HG03159 (cell line): Measurements from ENCODE around the gene NECAB3.
"Not testable (repeated sequence)": the region's sequence is repeated elsewhere in the genome, so short reads cannot be mapped to it uniquely, and the experiment has no call there.

ENCODE experiments used
- ATAC-seq: cut with Tn5 transposase; IDR thresholded peaks from one replicate; pipeline ENCODE4 v1.9.1; 2021; ENCODE audit warnings: mild to moderate bottlenecking, moderate library complexity; ENCODE audit not compliant: unreplicated experiment

NECAB3 gene, protein sequence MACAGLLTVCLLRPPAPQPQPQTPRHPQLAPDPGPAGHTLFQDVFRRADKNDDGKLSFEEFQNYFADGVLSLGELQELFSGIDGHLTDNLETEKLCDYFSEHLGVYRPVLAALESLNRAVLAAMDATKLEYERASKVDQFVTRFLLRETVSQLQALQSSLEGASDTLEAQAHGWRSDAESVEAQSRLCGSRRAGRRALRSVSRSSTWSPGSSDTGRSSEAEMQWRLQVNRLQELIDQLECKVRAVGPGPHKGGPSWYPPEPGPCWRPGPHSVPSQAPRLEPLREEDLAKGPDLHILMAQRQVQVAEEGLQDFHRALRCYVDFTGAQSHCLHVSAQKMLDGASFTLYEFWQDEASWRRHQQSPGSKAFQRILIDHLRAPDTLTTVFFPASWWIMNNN

DNA sequence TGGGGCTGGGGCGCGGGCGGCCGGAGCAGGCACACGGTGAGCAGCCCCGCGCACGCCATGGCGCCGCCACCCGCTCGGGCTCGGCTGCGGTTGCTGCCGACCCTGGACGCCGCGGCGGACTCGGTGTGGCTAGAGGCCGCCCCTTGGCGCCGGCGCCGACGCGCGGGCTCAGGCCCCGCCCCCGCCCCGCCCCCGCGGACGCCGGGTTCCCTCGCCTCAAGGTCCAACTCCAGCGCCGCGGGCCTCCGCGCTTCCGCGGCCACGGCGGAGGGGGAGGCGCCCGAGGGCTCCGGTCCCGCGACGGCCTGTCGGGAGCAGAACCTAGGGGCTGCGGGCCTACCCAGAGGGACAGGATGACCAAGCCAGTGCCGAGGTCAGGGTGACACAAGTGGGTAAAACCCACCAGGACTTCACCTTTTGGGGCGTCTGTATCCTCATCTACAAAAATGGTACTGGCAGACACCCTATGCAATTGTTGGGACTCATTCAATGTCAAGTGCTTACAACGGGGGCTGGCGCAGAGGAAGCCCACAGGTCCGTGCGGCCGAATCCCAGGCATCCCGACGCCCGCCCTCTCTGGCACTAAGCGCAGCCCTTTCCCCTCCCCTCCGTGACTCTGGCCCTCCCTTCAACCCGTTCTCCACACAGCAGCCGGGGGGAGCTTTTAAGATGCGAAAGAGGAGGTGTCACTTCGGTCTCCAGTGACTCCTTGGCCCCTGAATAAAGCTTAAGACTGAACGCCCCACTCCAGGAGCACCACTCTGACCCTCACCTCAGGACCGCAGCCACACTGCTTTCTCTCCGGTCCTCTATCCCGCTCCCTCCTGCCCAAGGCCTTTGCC, at the start of gene NECAB3:
NECAB3 (minus strand) TSS at position 135 of the 842 bp plus-strand sequence; CDS start at position 59, 76 bp downstream.
- peak; percentile 58 for ATAC-seq

DNA sequence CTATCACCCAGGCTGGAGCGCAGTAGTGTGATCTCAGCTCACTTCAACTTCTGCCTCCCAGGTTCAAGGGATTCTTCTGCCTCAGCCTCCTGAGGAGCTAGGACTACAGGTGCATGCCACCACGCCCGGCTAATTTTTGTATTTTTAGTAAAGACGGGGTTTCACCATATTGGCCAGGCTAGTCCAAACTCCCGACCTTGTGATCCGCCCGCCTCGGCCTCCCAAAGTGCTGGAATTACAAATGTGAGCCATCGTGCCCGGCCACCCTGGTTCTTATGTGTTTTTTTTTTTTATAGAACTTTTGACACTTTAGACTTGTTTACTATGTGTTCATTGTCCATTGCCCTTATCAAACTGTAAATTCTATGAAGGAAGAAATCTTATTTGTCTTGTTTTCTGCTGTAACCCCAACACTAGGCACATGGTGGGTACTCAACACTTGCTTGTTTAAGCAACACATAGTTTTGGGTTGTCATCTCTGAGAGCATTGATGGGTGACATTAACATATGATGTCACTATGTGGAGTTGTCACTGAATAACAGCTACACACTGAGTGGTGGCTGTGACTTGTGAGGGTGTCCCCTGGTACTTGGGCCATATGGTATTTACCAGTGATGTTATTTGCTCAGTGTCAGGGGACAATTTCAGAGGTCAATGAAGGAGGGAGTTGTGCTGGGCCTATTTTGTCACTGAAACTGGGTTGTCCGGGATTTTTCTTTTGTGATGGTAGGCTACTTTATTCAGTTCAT, 47.3 kb upstream of the NECAB3 start:
- no peak for ATAC-seq

DNA sequence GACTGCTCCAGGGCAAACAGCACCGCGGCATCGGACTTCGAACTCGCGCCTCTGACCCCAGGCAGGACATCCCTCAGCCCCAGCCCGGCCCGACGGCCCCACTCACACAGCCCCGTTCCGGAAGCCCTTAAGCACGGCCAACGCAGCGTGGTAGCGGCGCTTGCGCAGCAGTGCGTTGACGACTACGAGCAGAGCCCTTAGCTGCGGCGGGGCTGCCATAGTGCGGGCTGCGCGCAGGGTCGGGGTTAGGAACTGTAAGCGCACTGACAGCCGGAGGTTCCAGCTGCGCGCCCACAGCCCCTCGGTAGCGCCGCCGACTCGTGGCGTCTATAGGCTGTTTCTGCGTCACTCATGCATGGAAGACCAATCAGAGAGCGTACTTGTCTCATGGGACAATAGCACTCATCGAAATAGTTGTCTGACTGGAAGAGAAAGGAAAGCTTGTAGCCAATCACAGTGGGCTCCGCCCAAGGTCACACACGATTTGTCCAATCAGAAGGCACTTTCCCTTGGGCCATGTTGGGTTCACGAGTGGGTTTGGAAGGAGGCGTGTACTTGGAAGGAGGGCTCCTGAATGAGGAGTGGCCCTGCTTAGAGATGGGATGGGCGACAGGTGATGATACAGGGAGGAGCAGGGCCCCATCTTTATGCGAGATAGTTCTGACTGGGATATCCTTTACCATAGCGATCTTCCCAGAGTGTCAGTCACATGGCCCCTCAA, 45.9 kb upstream of the NECAB3 start, which contains the start of gene PXMP4:
PXMP4 (minus strand) TSS at position 322 of the 721 bp plus-strand sequence; CDS start at position 219, 103 bp downstream.
- peak; percentile 96 for ATAC-seq

DNA sequence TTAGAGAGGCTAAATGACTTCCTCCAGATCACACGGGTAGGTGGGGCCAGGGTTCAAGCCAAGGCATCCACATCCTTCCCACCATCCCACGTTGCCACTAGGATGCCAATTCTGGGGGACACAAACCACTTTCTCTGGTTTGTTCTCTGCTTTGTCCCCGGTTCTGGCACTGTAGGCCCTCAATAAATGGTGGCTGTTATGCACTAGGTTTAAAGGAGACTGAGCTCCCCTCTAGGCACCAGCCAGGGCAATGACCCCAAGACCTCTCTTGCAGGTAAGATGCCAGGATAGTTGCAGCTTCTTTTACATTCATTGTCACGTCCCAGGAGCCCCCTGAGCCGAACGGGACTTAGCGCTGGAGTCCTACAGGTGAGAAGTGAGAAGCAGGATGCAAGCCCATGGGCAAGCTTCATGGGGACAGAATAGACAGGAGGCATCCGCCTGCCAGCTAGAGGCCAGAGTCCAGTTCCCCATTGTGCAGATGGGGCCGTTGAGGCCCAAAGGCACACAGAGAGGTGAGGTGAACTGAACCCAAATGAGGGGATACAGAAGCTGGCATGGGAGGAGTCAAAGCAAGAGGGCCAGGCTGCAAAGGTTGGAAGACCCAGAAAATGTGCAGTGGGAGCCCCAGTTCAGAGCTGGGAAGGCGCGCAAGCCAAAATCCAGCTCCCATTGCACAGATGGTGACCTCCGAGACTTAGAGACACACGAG, 45.2 kb upstream of the NECAB3 start:
- ATAC-seq, result no peak

DNA sequence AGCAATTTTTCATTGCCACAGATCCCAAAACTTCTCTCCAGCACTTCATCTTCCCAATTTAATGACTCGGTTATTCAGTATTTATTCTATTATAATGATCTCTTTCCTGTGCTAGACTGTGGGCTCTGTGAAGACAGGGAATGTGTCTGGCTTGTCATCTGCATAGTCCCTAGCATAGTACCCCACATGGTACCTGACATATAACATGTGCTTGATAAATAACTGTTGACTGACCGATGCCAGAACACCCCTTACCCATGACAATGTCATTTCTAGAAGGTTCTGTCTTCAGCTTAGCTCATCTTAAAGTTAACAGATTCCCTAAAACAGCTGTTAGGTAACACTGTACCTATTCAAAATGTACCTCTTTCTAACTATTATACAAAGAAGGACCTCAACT, 42.3 kb upstream of the NECAB3 start:
- no peak for ATAC-seq

DNA sequence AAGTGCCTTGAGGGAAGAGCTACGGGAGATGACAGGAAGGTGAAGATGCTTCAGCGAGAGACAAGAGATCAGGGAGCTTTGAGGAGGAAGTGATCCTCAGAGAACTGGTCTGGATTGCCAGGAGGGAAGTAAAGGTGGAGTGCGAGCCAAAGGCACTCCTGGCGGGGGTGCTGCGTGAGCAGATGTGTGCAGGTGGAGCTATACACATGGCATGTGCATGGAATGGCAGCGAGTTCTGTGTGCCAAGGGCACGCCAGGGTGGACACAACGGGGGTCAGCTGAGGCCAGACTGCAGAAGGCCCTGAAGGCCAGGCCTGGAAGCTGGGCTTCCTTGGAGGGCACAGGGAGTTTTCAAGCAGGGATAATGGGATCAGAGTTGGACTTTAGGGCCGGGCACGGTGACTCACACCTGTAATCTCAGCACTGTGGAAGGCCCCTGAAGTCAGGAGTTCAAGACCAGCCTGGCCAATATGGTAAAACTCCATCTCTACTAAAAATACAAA, 39.7 kb upstream of the NECAB3 start:
- no peak for ATAC-seq

DNA sequence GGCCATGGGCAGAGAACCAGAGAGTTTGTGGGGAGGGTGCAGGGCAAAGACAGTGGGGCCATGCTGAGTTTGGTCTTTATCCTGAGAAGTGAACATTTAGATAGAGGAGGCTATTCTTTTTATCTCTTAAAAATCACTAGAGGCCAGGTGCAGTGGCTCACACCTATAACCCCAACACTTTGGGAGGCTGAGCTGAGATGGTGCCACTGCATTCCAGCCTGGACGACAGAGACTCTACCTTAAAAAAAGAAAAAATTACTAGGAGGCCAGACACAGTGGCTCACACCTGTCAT, 37.2 kb upstream of the NECAB3 start:
- no peak for ATAC-seq

DNA sequence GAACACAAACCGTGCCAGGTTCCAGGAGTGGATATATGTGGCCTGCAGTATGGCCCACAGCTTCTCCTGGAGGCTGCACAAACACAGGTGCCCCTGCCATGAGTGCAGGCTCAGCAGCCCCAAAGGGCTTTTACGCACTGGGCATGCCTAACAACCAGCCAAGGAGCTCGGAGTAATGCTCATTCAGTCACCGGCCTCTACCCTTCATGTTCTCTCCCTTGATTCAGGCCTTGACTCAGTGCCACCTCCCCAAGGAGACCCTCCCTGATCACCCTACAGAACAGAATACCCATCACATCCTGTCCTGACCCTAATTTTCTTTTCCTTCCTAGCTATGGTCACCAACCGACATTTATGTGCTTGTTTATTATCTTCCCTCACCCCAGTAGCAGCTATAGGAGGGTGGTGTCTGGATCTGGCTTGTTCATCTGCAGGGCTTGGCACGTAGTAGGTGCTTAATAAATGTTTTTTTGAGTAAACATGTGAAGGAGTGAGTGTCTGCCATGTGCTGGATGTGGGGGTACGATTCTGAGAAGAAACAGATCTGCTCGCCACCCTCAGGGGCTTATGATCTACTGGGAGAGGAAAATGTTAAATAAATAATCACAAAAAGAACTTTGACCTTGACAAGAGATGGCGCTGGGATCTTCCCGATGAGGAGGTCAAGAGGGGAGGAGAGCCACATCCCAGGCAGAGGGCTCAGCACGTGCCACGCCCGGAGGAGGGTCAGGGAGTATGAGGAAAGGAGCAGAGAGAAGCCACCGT, 36.6 kb upstream of the NECAB3 start:
- no peak for ATAC-seq

DNA sequence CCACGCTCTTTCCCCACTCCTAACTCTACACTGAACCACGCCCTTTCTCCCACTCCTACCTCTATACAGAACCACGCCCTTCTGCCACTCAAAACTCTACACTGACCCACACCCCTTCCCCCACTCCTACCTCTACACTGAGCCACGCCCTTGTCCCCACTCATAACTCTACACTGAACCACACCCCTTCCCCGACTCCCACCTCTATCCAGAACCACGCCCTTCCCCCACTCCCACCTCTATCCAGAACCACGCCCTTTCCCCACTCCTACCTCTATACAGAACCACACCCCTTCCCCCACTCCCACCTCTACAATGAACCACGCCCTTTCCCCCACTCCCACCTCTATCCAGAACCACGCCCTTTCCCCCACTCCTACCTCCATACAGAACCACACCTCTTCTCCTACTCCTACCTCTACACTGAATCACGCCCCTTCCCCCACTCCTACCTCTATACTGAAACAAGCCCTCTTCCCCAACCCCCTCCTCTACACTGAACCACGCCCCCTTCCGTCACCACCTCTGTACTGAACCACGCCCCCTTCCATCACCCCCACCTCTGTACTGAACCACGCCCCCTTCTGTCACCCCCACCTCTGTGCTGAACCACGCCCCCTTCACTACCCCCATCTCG, 35.8 kb upstream of the NECAB3 start:
- ATAC-seq, result no peak

DNA sequence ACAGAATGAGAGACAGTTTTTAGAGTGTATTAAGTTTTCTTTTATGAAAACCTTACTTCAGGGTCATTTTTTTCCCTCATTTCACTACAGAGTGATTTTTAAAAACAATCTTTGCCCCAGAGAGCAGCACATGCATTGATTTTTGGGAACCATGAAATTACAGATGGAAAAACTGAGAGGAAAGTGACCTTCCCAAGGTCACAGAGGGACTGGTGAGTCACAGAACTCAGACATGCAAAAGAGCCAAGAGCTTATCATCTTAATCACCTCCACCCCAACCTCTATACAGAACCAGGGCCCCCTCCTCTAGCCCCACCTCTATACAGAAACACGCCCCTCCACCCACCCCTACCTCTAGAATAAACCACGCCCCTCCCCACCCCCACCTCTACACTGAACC, 35.2 kb upstream of the NECAB3 start:
- ATAC-seq, result no peak

DNA sequence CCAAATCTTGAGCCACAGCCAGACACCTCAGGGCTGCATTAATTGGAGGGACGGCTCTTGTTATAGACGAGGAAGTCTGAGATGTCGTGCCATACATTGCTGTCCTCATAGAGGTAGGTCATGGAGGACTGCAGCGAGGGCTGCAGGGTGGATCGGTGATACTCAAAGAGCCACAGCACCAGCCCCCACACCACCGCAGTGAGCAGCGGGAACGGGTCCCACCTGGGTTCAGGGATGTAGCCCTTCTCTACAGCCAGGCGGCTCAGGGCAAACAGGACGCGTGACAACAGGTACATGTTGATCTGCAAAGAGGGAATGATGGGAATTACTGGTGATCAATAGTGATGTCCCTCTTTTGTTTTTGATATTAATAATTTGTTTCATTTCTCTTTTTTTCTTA, 33.4 kb upstream of the NECAB3 start:
- ATAC-seq, result no peak

DNA sequence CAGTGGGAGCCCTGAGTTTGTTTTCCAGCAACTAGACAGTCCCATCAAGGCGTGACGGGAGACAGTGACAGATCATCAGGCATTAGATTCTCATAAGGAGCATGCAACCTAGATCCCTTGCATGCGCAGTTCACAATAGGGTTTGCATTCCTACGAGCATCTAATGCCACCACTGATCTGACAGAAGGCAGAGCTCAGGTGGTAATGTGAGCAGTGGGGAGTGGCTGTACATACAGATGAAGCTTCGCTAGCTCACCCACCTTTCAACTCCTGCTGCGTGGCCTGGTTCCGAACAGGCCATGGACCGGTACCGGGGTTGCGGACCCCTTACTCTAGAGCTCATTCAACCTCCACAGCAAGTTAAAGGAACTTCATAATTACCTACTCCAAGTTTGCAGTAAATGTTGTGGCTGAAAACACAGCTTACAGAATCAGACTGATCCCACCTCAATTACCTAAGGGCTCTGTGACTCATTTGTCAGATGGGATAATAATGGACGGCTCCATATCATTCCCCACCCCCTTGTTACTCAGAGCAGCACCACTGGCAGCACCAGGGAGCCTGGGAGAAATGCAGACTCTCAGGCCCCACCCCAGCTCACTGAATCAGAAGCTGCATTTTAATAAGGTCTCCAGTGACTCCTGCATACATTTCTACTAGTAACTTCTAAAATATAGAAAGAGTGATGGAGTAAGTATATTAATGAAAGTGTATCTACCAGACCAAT, 30.1 kb upstream of the NECAB3 start:
- ATAC-seq, result no peak

DNA sequence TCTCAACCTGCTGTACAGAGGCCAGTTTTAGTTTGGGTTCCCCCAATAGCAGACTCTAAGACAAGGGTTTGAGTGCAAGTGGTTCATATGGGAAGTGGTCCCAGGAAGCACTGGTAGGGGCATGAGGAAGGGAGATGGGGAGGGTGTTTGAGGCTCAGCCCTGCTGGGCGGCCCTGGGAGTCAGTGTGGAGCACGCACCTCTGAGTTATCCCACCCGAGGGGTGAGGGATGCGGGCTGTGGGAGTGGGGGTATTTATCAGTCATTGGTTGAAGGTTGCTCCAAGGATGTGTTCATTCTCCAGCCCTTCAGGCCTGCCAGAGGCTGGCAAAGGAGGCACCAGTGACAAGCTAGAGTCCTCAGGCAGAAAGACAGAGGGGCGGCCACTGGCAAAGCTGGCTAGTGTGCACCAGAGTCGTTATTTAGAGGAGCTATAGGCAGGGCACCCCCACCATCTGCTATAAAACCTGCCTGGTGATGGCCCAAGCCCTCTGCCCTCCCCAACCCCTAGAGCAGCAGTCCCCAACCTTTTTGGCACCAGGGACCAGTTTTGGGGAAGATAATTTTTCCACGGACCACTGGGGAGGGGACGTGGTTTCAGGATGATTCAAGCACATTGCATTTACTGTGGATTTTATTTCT, 29.4 kb upstream of the NECAB3 start:
- no peak for ATAC-seq

DNA sequence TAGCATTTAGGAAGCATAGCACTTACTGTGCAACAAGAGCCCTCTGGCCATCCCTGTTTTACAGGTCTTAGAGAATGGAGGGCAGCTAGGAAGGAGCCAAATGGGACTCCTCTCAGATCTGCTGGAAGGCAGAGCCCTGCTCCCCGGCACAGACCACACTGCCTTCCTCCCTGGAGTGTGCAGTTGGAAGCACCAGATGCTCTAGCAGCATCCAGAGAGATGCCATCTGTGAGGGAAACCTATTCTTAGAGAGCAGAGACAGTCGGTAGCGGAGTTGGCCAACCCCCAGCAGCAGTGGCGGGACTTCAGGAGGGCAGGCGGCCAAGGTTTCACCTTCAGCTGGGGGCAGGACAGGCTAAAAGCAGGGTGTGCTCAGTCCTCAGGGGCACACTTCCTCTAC, 28.6 kb upstream of the NECAB3 start:
- no peak for ATAC-seq

DNA sequence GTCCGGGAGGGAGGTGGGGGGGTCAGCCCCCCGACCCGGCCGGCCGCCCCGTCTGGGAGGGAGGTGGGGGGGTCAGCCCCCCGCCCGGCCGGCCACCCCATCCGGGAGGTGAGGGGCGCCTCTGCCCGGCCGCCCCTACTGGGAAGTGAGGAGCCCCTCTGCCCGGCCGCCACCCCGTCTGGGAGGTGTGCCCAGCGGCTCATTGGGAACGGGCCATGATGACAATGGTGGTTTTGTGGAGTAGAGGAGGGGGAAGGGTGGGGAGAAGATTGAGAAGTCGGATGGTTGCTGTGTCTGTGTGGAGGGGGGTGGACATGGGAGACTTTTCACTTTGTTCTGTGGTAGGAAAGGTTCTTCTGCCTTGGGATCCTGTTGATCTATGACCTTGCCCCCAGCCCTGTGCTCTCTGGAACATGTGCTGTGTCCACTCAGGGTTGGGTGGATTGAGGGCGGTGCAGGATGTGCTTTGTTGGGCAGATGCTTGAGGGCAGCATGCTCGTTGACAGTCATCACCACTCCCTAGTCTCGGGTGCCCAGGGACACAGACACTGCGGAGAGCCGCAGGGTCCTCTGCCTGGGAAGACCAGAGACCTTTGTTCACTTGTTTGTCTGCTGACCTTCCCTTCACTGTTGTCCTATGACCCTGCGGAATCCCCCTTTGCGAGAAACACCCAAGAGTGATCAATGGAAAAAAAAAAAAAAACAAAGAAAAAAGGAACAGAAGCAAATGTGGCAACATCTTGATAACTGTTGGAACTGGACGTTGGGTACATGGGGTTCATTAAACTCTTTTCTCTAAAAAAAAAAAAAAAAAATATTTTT, 27.6 kb upstream of the NECAB3 start:
- no peak for ATAC-seq

DNA sequence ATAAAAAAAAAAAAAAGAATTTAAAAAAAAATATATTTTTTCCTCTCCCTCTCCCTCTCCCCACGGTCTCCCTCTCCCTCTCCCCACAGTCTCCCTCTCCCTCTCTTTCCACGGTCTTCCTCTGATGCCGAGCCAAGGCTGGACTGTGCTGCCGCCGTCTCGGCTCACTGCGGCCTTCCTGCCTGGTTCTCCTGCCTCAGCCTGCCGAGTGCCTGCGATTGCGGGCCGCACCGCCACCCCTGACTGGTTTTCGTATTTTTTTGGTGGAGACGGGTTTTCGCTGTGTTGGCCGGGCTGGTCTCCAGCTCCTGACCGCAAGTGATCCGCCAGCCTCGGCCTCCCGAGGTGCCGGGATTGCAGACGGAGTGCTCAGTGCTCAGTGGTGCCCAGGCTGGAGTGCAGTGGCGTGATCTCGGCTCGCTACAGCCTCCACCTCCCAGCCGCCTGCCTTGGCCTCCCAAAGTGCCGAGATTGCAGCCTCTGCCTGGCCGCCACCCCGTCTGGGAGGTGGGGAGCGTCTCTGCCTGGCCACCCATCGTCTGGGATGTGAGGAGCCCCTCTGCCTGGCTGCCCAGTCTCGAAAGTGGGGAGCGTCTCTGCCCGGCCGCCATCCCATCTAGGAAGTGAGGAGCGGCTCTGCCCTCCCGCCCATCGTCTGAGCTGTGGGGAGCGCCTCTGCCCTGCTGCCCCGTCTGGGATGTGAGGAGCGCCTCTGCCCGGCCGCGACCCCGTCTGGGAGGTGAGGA, 26.6 kb upstream of the NECAB3 start:
- ATAC-seq, result not testable (repeated sequence)
